ENCODE data around the gene PHYKPL.

The PHYKPL gene

GRCh38 chr5:178211095-178212048 is 21.2 kb downstream of the PHYKPL start:
- H3K79me2 ChIP-seq (ENCODE audit: insufficient read depth, low read length), result peaks cover 65% of the 10 kb centered on the region

GRCh38 chr5:178210686-178211085 is 21.9 kb downstream of the PHYKPL start:
- Histone ChIP-seq H3K4me2 (ENCODE audit: insufficient read depth, low read length) (no peak overlapping the region), H3K27me3 (ENCODE audit: insufficient read depth, low read length, poor library complexity) (no peaks in the 10 kb centered on the region), H3K9ac (ENCODE audit: low read depth, low read length) (no peak overlapping the region), H2AFZ (ENCODE audit: low read depth, low read length) (no peak overlapping the region), H3K4me1 (ENCODE audit: insufficient read depth, low read length) (peaks cover 38% of the 10 kb centered on the region), H3K4me3 (ENCODE audit: low read depth in 1 of 2, low read length in 2 of 2) (no peak overlapping the region), H3K36me3 (ENCODE audit: insufficient read depth, low read length) (peaks cover 99% of the 10 kb centered on the region), H3K27ac (ENCODE audit: low read length) (no peak overlapping the region), H3K9me3 (ENCODE audit: insufficient read depth, low read length, severe bottlenecking) (no peaks in the 10 kb centered on the region), H3K79me2 (ENCODE audit: insufficient read depth, low read length) (peaks cover 72% of the 10 kb centered on the region), H4K20me1 (ENCODE audit: insufficient read depth, low read length) (peaks cover 97% of the 10 kb centered on the region)
- TF ChIP-seq CTCF (IDR thresholded peaks at IDR 0.05; ENCODE audit: borderline replicate concordance, extremely low read depth, low read length, poor library complexity, severe bottlenecking) (no peak), EZH2 (IDR thresholded peaks at IDR 0.05; ENCODE audit: borderline replicate concordance, low read depth, low read length, severe bottlenecking) (no peak)
- no peak for DNase-seq
- no peak for ATAC-seq (ENCODE audit: insufficient read depth, low read depth)

More at GRCh38 chr5:178211095-178212048, 21.2 kb downstream of the PHYKPL start:
- DNase-seq, result no peak
- H3K4me1 ChIP-seq (ENCODE audit: insufficient read depth, low read length), result peaks cover 31% of the 10 kb centered on the region
- H3K27me3 ChIP-seq (ENCODE audit: insufficient read depth, low read length, poor library complexity), result no peaks in the 10 kb centered on the region
- H3K4me2 ChIP-seq (ENCODE audit: insufficient read depth, low read length), result no peak overlapping the region
- H2AFZ ChIP-seq (ENCODE audit: low read depth, low read length), result no peak overlapping the region
- peaks cover 97% of the 10 kb centered on the region for H4K20me1 ChIP-seq (ENCODE audit: insufficient read depth, low read length)
- H3K27ac ChIP-seq (ENCODE audit: low read length), result no peak overlapping the region
- H3K36me3 ChIP-seq (ENCODE audit: insufficient read depth, low read length), result peaks cover 99% of the 10 kb centered on the region
- ATAC-seq (ENCODE audit: insufficient read depth, low read depth), result peak; percentile 6
- H3K9me3 ChIP-seq (ENCODE audit: insufficient read depth, low read length, severe bottlenecking), result no peaks in the 10 kb centered on the region
- no peak overlapping the region for H3K9ac ChIP-seq (ENCODE audit: low read depth, low read length)
- H3K4me3 ChIP-seq (ENCODE audit: low read depth in 1 of 2, low read length in 2 of 2), result no peak overlapping the region
- no peak for TF ChIP-seq EZH2 (IDR thresholded peaks at IDR 0.05; ENCODE audit: borderline replicate concordance, low read depth, low read length, severe bottlenecking)
- TF ChIP-seq CTCF (IDR thresholded peaks at IDR 0.05; ENCODE audit: borderline replicate concordance, extremely low read depth, low read length, poor library complexity, severe bottlenecking), result no peak

GRCh38 chr5:178210073-178210535 is 22.5 kb downstream of the PHYKPL start:
- no peak for DNase-seq

More at GRCh38 chr5:178210073-178210535, 22.5 kb downstream of the PHYKPL start:
- Histone ChIP-seq H2AFZ (ENCODE audit: low read depth, low read length) (no peak overlapping the region), H4K20me1 (ENCODE audit: insufficient read depth, low read length) (peaks cover 97% of the 10 kb centered on the region), H3K27me3 (ENCODE audit: insufficient read depth, low read length, poor library complexity) (no peaks in the 10 kb centered on the region), H3K4me1 (ENCODE audit: insufficient read depth, low read length) (peaks cover 40% of the 10 kb centered on the region), H3K4me2 (ENCODE audit: insufficient read depth, low read length) (0 out of 2 replicates have a peak overlapping the region, but pooled peaks have one; percentile 38), H3K9ac (ENCODE audit: low read depth, low read length) (no peak overlapping the region), H3K9me3 (ENCODE audit: insufficient read depth, low read length, severe bottlenecking) (no peaks in the 10 kb centered on the region), H3K27ac (ENCODE audit: low read length) (no peak overlapping the region), H3K4me3 (ENCODE audit: low read depth in 1 of 2, low read length in 2 of 2) (no peak overlapping the region), H3K79me2 (ENCODE audit: insufficient read depth, low read length) (peaks cover 77% of the 10 kb centered on the region), H3K36me3 (ENCODE audit: insufficient read depth, low read length) (peaks cover 98% of the 10 kb centered on the region)
- ATAC-seq (ENCODE audit: insufficient read depth, low read depth), result no peak
- TF ChIP-seq CTCF (IDR thresholded peaks at IDR 0.05; ENCODE audit: borderline replicate concordance, extremely low read depth, low read length, poor library complexity, severe bottlenecking), result no peak
